IPS-20b (cell line): ENCODE measurements around the gene SMARCD1.

ENCODE experiments used
- H3K27ac ChIP-seq: one replicate; pipeline ENCODE4 v1.5.1; 2013; ENCODE audit warnings: low read length
- H3K27me3 ChIP-seq: 2 replicates; pipeline ENCODE4 v1.6.1; 2013; ENCODE audit warnings: mild to moderate bottlenecking, low read length, inconsistent platforms; ENCODE audit not compliant: insufficient read depth
- H3K36me3 ChIP-seq: 2 replicates; pipeline ENCODE4 v1.6.1; 2013; ENCODE audit warnings: low read depth, mild to moderate bottlenecking, inconsistent platforms, low read length, moderate library complexity; ENCODE audit not compliant: insufficient read depth
- H3K4me1 ChIP-seq: 2 replicates; pipeline ENCODE4 v1.6.1; 2013; ENCODE audit warnings: mild to moderate bottlenecking, control low read depth, inconsistent platforms, low read length, moderate library complexity; ENCODE audit not compliant: insufficient read depth
- H3K4me3 ChIP-seq: 2 replicates; pipeline ENCODE4 v1.5.1; 2013; ENCODE audit warnings: mild to moderate bottlenecking, low read length, inconsistent platforms
- H3K9ac ChIP-seq: 2 replicates; pipeline ENCODE4 v1.6.1; 2013; ENCODE audit warnings: low read depth, mild to moderate bottlenecking, inconsistent platforms, low read length, moderate library complexity
- H3K9me3 ChIP-seq: 2 replicates; pipeline ENCODE4 v1.6.1; 2013; ENCODE audit warnings: mild to moderate bottlenecking, low read depth, low read length, inconsistent platforms; ENCODE audit not compliant: insufficient read depth

Gene SMARCD1

GRCh38 chr12:50084775-50085614 lies at the start of gene SMARCD1:
SMARCD1 (plus strand) TSS chr12:50085342; CDS start chr12:50085370, 28 bp downstream.
- peak within 1 kb of the TSS; percentile 87 for H3K9ac ChIP-seq
- peaks cover 37% of the 10 kb centered on the region for H3K36me3 ChIP-seq
- H3K4me3 ChIP-seq = peak within 1 kb of the TSS; percentile 95
- H3K9me3 ChIP-seq = no peaks in the 10 kb centered on the region
- H3K27ac ChIP-seq = peak within 1 kb of the TSS; percentile 30
- H3K4me1 ChIP-seq = no peaks in the 10 kb centered on the region
- H3K27me3 ChIP-seq = peaks cover 23% of the 10 kb centered on the region

GRCh38 chr12:50038336-50038735 lies 46.8 kb upstream of the SMARCD1 start:
- Histone ChIP-seq H3K9ac (no peak overlapping the region), H3K4me3 (no peak overlapping the region), H3K27me3 (peaks cover 11% of the 10 kb centered on the region)

GRCh38 chr12:50039151-50039835 lies 45.8 kb upstream of the SMARCD1 start:
- H3K4me1 ChIP-seq = no peaks in the 10 kb centered on the region
- H3K9me3 ChIP-seq = no peaks in the 10 kb centered on the region
- no peaks in the 10 kb centered on the region for H3K36me3 ChIP-seq
- H3K9ac ChIP-seq = no peak overlapping the region
- H3K27me3 ChIP-seq = peaks cover 18% of the 10 kb centered on the region; the same call in 1 of the 2 replicates
- H3K4me3 ChIP-seq = no peak overlapping the region
- H3K27ac ChIP-seq = no peak overlapping the region

More at GRCh38 chr12:50038336-50038735, 46.8 kb upstream of the SMARCD1 start:
- Histone ChIP-seq H3K36me3 (no peaks in the 10 kb centered on the region), H3K9me3 (no peaks in the 10 kb centered on the region), H3K4me1 (peaks cover 2% of the 10 kb centered on the region; the same call in 1 of the 2 replicates), H3K27ac (no peak overlapping the region)

GRCh38 chr12:50040657-50041056 lies 44.5 kb upstream of the SMARCD1 start:
- Histone ChIP-seq H3K36me3 (no peaks in the 10 kb centered on the region), H3K27ac (no peak overlapping the region), H3K4me3 (no peak overlapping the region), H3K4me1 (no peaks in the 10 kb centered on the region), H3K27me3 (peaks cover 22% of the 10 kb centered on the region; the same call in 1 of the 2 replicates), H3K9me3 (no peaks in the 10 kb centered on the region), H3K9ac (no peak overlapping the region)

GRCh38 chr12:50041062-50041860 lies 43.9 kb upstream of the SMARCD1 start:
- H3K9me3 ChIP-seq = no peaks in the 10 kb centered on the region
- H3K27ac ChIP-seq = no peak overlapping the region
- no peak overlapping the region for H3K4me3 ChIP-seq
- peaks cover 22% of the 10 kb centered on the region; the same call in 1 of the 2 replicates for H3K27me3 ChIP-seq
- H3K4me1 ChIP-seq = no peaks in the 10 kb centered on the region
- no peaks in the 10 kb centered on the region for H3K36me3 ChIP-seq
- no peak overlapping the region for H3K9ac ChIP-seq

- no peaks in the 10 kb centered on the region for H3K4me1 ChIP-seq
These were observed 43.2 kb upstream of the SMARCD1 start for GRCh38 chr12:50041962-50042361.

GRCh38 chr12:50042693-50043092 lies 42.4 kb upstream of the SMARCD1 start:
- Histone ChIP-seq H3K27ac (no peak overlapping the region), H3K27me3 (peaks cover 32% of the 10 kb centered on the region)

More at GRCh38 chr12:50041962-50042361, 43.2 kb upstream of the SMARCD1 start:
- Histone ChIP-seq H3K9ac (no peak overlapping the region), H3K27me3 (peaks cover 25% of the 10 kb centered on the region; the same call in 1 of the 2 replicates), H3K27ac (no peak overlapping the region), H3K4me3 (no peak overlapping the region), H3K9me3 (no peaks in the 10 kb centered on the region), H3K36me3 (no peaks in the 10 kb centered on the region)

GRCh38 chr12:50043308-50043707 lies 41.8 kb upstream of the SMARCD1 start:
- Histone ChIP-seq H3K9ac (no peak overlapping the region), H3K4me3 (no peak overlapping the region), H3K4me1 (no peaks in the 10 kb centered on the region), H3K27me3 (peaks cover 39% of the 10 kb centered on the region), H3K27ac (no peak overlapping the region), H3K9me3 (no peaks in the 10 kb centered on the region), H3K36me3 (no peaks in the 10 kb centered on the region)

More at GRCh38 chr12:50042693-50043092, 42.4 kb upstream of the SMARCD1 start:
- H3K4me1 ChIP-seq = no peaks in the 10 kb centered on the region
- no peak overlapping the region for H3K9ac ChIP-seq
- no peaks in the 10 kb centered on the region for H3K36me3 ChIP-seq
- no peak overlapping the region for H3K4me3 ChIP-seq
- H3K9me3 ChIP-seq = no peaks in the 10 kb centered on the region

- Histone ChIP-seq H3K27ac (no peak overlapping the region), H3K36me3 (no peaks in the 10 kb centered on the region), H3K4me3 (no peak overlapping the region), H3K9me3 (no peaks in the 10 kb centered on the region), H3K27me3 (peaks cover 44% of the 10 kb centered on the region), H3K9ac (no peak overlapping the region), H3K4me1 (no peaks in the 10 kb centered on the region)
These were observed 41.3 kb upstream of the SMARCD1 start for GRCh38 chr12:50043854-50044253.

- peaks cover 5% of the 10 kb centered on the region; the same call in 1 of the 2 replicates for H3K4me1 ChIP-seq
- H3K36me3 ChIP-seq = no peaks in the 10 kb centered on the region
- no peak overlapping the region for H3K4me3 ChIP-seq
- H3K27me3 ChIP-seq = peaks cover 70% of the 10 kb centered on the region
- H3K27ac ChIP-seq = no peak overlapping the region
- H3K9ac ChIP-seq = no peak overlapping the region
- no peaks in the 10 kb centered on the region for H3K9me3 ChIP-seq
These were observed 37.4 kb upstream of the SMARCD1 start for GRCh38 chr12:50047693-50048250.
